NK-92 treated with Interleukin-12 subunit alpha and Interleukin-12 subunit beta, amount 100 ng/mL, for 24 hours (cell line): ENCODE data around the gene DPYD.
A peak's percentile ranks its signal among the peaks of the same experiment; 100 is the strongest.

Experiments used
- DNase-seq: peaks from one replicate; lab custom pipeline; 2025; lab: John Stamatoyannopoulos, UW

Gene DPYD

GRCh38 chr1:97920832-97921571 lies at the start of gene DPYD:
DPYD (minus strand) TSS chr1:97921034; CDS start chr1:97920922, 112 bp downstream.
- DNase-seq = peak; percentile 82

GRCh38 chr1:97960470-97960869 lies 39.6 kb upstream of the DPYD start:
- DNase-seq = no peak

GRCh38 chr1:97947695-97948094 lies 26.9 kb upstream of the DPYD start:
- no peak for DNase-seq

- no peak for DNase-seq
Measured at GRCh38 chr1:97943354-97943753, 22.5 kb upstream of the DPYD start.

GRCh38 chr1:97942161-97943123 lies 21.6 kb upstream of the DPYD start:
- DNase-seq = peak; percentile 5

- DNase-seq = no peak
Measured at GRCh38 chr1:97938285-97938642, 17.4 kb upstream of the DPYD start.

- DNase-seq = no peak
Measured at GRCh38 chr1:97936976-97937375, 16.1 kb upstream of the DPYD start.

- no peak for DNase-seq
Measured at GRCh38 chr1:97934491-97934890, 13.7 kb upstream of the DPYD start.

- no peak for DNase-seq
Measured at GRCh38 chr1:97929874-97930851, 9.3 kb upstream of the DPYD start.

- peak; percentile 4 for DNase-seq
Measured at GRCh38 chr1:97926017-97926708, 5.3 kb upstream of the DPYD start.

- no peak for DNase-seq
Measured at GRCh38 chr1:97925151-97925550, 4.3 kb upstream of the DPYD start.

GRCh38 chr1:97923811-97924210 lies 3.0 kb upstream of the DPYD start:
- DNase-seq = no peak

GRCh38 chr1:97920276-97920831 lies 480 bp downstream of the DPYD start:
- DNase-seq = no peak

- DNase-seq = no peak
Measured at GRCh38 chr1:97919585-97920261, 1.1 kb downstream of the DPYD start.

- DNase-seq = no peak
Measured at GRCh38 chr1:97918961-97919360, 1.9 kb downstream of the DPYD start.

- no peak for DNase-seq
Measured at GRCh38 chr1:97913506-97914139, 7.2 kb downstream of the DPYD start.

- DNase-seq = no peak
Measured at GRCh38 chr1:97911266-97912215, 9.3 kb downstream of the DPYD start.

- DNase-seq = no peak
Measured at GRCh38 chr1:97909266-97909665, 11.6 kb downstream of the DPYD start.

GRCh38 chr1:97907886-97908285 lies 12.9 kb downstream of the DPYD start:
- no peak for DNase-seq
